SKM-1 (cell line): Measurements from ENCODE around the gene AGA.

Experiments used
- DNase-seq: peaks from one replicate; lab custom pipeline; 2025; ENCODE audit not compliant: unreplicated experiment; lab: John Stamatoyannopoulos, UW

Gene AGA

DNA sequence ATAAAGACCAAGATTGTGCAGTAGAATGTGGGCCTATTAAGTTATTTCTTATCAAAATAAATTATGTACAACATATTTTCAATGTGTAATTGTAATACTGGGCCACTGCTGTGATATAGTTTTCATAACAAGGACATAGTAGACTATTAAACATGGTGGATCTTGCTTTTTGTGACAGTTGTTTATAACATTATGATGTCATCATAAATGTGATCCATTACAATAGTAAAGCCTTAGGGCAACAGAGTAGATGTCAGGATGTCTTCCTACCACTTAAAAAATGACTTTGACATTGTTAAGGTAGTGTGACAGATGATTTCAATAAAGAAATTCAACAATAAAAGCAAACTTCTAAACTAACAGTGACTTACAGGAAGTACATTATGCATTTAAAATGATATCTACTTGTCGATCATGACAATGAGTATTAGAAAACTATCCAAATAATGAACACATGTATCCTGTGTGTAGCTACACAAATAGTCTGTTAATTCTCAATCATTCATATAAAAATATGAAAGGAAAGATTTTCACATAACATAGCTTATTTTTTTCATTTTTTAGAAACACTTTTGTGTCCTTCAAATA, 5.3 kb upstream of the AGA start:
- no peak for DNase-seq

GRCh38 chr4:177446586-177446985, 4.3 kb upstream of the AGA start:
- DNase-seq = no peak

GRCh38 chr4:177444911-177445736, 2.9 kb upstream of the AGA start:
- no peak for DNase-seq

- DNase-seq = peak; percentile 70
Measured at GRCh38 chr4:177441061-177441802, 1.0 kb downstream of the AGA start.

- no peak for DNase-seq
Measured at GRCh38 chr4:177436456-177436855, 5.8 kb downstream of the AGA start.

DNA sequence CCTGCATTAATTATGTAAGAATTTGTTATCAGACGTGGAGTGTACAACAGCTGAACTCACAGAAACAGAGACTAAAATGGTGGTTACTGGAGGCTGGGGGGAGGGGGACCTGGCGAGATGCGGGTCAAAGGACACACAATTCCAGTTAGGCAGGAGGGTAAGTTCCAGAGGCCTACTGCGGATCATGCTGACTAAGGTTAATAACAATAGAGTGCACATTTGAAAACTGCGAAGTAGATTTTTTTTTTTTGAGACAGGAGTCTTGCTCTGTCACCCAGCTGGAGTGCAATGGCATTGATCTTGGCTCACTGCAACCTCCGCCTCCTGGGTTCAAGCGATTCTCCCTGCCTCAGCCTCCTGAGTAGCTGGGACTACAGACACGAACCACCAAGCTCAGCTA, 7.6 kb downstream of the AGA start:
- no peak for DNase-seq

DNA sequence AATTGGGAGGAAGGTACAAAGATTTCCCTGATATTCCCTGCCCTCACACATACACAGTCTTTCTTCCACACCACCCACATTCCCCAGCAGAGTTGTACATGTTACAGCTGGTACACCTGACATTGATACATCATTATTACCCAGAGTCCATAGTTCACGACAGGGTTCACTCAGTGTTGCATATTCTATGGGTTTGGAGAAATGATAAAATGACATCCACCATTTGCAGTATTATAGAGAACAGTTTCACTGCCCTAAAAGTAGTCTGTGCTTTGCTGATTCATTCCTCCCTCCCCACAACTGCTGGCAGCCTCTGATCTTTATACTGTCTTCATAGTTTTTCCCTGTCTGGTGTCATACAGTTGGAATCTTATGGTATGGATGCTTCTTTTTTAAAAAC, 15.0 kb downstream of the AGA start:
- DNase-seq = no peak

- no peak for DNase-seq
Measured at GRCh38 chr4:177419434-177419833, 22.8 kb downstream of the AGA start.

GRCh38 chr4:177413656-177414055, 28.6 kb downstream of the AGA start:
- DNase-seq = no peak

DNA sequence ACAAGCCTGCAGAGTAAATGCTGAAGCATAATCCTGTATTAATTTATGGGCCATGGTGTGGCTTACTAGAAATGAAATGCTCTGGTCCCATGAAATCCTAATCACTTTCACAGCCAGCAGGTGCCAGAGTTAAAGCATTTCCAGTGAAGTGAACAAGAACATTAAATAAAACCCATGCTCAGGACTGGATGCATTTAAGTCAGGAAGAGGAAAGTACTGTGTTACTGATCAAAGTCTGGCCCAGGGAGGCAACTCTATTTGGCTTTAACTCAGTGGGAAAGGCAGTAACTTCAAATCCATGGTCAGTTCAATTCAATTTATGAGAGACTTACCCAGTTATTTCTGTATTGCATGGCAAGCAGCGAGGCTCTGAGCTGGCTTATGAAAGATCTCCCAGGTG, 29.2 kb downstream of the AGA start:
- DNase-seq = no peak

- no peak for DNase-seq
Measured at GRCh38 chr4:177411996-177412395, 30.2 kb downstream of the AGA start.

DNA sequence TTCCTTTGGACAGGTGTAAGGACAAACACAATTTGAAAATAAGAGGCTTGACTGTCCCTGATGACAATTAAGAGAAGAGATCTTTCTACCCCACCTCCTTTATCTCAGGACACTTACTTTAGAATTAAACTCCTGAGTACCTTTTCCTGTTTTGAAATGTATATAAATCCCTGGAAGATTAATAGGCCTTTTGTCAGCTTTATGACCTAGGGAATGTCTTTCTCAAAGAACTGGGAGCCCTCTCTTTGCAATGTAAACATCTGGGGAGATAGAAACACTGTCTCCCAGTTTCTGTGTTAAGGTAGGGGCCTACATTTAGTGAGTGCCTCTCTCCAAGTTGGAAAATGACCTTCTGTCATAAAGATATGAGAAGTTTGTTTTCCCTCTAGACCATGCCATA, 31.7 kb downstream of the AGA start:
- no peak for DNase-seq

DNA sequence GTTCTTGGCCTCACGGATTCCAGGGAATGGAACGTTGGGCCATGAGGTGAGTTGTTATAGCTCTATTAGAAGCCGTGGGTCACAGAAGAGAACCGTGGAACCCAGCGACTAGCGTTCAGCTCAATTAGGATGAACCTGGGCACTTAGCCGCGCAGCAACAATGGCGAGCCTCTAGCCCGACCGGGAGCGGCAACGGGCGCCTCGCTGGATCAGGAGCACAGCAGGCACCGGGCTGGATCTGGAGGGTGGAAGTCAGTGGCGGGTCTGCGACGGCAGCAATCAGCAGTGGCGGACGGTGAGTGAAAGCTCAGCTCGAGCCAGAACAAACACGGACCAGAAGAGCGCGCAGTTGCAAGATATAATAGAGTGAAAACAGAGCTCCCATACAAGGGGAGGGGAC, 34.2 kb downstream of the AGA start:
- DNase-seq = no peak

- no peak for DNase-seq
Measured at GRCh38 chr4:177405508-177405907, 36.7 kb downstream of the AGA start.

DNA sequence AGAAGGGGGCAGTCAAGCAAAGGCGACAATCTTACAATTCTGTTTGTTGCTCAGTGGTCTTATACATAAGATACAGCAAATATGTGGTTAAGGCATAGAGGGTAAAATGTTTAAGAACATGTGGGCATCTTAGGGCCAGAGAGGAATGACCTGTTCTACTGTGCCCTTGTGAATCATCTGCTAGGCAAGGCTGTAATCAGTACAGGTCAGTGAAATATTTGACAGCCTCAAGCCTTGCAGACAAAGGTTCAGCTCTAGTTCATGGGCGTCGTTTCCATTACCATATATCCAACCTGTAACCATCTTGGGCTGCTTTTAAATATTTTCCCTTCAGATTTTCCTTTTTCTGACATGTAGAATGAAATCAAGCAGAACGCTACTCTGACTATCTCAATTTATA, 37.3 kb downstream of the AGA start:
- no peak for DNase-seq

DNA sequence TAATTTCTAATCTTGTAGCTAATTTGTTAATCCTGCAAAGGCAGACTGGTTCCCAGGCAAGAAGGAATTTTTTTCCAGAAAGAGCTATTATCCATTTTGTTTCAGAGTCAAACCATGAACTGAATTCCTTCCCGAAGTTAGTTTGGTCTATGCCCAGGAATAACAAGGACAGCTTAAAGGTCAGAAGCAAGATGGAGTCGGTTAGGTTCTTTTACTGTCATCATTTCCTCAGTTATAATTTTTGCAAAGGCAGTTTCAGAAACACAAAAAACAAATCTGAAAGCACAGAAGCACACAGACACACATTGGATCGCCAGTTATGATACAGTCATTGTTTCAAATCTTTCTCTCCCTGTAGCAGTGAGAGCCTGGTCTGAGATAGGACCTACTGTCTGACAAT, 37.9 kb downstream of the AGA start:
- no peak for DNase-seq

DNA sequence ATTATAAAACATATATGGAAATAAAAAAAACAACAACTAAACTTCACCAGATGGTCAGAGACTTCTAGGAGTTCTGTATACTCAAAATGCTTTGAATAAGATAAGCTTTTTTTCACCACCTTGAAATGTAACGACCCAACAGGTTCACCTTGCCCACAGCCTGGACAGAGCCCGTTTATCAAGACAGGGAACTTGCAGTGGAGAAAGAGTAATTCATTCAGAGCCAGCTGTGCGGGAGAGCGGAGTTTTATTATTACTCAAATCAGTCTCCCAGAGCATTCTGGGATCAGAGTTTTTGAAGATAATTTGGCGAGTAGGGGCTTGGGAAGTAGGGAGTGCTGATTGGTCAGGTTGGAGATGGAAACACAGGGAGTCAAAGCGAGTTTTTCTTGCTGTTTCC, 38.5 kb downstream of the AGA start:
- DNase-seq = no peak

GRCh38 chr4:177401658-177402273, 40.5 kb downstream of the AGA start:
- DNase-seq = no peak

DNA sequence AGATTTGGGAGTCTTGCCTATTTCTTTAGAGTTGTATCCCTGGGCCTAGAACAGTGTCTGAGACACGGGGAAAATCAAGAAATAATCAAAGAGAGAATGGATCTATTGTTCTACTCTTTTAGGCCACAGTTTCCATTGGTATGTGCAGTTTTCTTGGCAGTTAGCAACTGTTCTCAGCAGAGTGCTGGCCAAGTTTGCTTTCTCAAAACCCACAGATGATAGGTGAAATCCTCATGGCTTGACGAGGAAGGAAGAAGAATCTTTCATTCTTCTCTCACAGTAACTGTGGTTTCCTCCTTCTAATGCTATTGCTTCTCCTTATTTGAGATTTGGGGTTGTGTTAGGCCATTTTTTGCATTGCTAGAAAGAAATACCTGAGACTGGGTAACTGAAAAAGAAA, 42.2 kb downstream of the AGA start:
- DNase-seq = no peak

GRCh38 chr4:177396352-177396751, 45.9 kb downstream of the AGA start:
- no peak for DNase-seq

- DNase-seq = no peak
Measured at GRCh38 chr4:177393236-177393635, 49.0 kb downstream of the AGA start.

GRCh38 chr4:177391953-177392352, 50.3 kb downstream of the AGA start:
- no peak for DNase-seq
